KOPT-K1 (cell line): Measurements from ENCODE around the gene GRM2.

ENCODE experiments used
- H3K27ac ChIP-seq: fragments of 200-600 bp; sonication (generic); 2 replicates; pipeline ENCODE4 v1.5.1; 2016; ENCODE audit warnings: antibody characterized with exemption, mild to moderate bottlenecking, low read depth, low read length; ENCODE audit not compliant: poor library complexity, severe bottlenecking
- H3K36me3 ChIP-seq: fragments of 200-600 bp; sonication (generic); 2 replicates; pipeline ENCODE4 v1.5.1; 2017; ENCODE audit warnings: antibody characterized with exemption, mild to moderate bottlenecking, low read length, moderate library complexity; ENCODE audit not compliant: insufficient read depth
- H3K9me3 ChIP-seq: fragments of 200-600 bp; sonication (generic); 2 replicates; pipeline ENCODE4 v1.5.1; 2017; ENCODE audit warnings: antibody characterized with exemption, low read length, mild to moderate bottlenecking; ENCODE audit not compliant: insufficient read depth, poor library complexity, severe bottlenecking

GRM2 gene

DNA sequence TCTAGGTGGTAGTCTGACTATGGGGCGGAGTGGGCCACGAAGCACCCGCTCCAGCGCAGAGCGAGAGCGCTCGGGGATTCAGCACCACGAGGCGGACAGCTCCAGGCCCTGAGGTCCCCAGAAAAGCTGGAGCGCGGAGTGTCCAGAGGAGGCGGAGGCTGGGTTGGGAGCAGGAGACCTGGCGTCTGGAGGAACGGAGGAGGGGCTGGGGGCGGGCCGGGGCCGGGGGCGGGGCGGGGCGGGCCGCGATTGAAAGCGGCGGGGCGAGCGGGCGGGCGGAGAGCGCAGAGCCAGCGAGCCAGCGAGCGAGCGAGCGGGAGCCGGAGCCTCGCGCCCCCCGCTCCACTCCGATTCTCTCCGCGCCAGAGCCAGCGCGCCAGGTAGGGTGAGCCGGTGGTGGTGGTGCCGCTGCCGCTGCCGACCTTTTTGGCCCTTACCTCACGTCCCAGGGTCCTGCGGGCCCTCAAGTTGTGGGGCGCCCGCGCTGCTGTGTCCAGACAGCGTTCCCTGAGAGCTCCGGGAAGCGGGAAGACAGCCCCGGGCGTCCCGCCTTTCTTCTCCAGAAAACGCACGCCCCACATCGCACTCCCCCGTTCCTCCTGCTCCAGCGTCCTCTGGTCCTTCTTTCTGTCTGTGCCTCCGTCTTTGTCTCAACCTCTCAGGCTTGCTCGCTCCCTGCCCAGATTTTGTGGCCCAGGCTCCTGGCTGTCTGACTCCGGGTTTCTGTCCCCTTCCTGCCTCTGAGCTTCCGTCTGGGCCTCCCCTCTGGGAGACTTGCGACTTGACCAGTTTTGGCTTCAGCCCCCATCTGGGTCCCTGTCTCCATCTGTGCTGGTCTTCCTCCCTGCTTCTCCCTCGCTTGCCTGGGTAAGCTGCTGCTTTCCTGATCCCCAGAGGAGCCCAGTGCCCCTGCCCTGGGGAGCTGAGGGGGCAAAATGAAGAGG lies at the start of gene GRM2:
TSS of gene GRM2 (plus strand) at position 281 of the 944 bp plus-strand sequence. CDS start 1,916 bp downstream, outside the sequence.
- Histone ChIP-seq H3K27ac (no peak within 1 kb of the TSS), H3K36me3 (peaks cover 40% of the 10 kb centered on the region)

DNA sequence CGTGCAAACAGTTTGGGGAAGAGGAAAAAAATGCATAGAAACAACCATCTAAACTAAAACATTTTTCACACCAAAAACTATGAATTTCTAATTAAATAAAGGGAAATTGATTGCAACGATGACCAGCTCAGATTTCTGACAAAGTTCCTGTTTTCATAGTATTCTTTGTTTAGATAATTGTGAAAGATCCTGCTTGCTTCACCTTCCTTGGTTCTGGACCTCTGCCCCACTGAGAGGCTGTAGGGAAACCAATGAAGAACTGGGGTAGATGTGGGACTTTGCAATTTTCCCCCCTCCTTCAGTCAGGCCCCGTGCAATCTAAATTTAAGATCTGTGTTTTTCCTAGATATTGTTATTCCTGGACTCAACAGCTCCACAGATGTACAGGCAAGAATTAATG lies 49.6 kb upstream of the GRM2 start:
- Histone ChIP-seq H3K36me3 (peaks cover 68% of the 10 kb centered on the region), H3K27ac (no peak overlapping the region), H3K9me3 (no peaks in the 10 kb centered on the region)

More for the DNA sequence above, at the start of gene GRM2:
- H3K9me3 ChIP-seq: no peaks in the 10 kb centered on the region

DNA sequence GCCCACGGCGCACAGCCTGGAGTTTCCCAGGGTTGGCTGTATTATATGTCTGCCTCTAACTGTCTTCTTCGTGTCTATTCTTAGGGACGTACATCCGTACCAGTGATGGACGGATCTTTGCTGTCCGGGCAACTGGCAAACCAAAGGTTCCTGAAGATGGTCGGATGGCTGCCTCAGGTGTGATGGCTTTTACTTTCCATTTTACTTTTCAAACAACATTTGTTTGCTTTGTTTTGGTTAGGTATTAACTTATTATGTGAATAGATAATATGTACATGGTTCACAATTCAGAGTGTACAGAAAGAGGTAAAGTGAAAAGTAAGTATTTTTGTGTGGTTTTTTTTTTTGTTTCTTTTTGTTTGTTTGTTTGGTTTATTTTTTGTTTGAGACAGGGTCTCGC lies 46.9 kb upstream of the GRM2 start:
- peaks cover 86% of the 10 kb centered on the region for H3K36me3 ChIP-seq
- no peaks in the 10 kb centered on the region for H3K9me3 ChIP-seq
- no peak overlapping the region for H3K27ac ChIP-seq

DNA sequence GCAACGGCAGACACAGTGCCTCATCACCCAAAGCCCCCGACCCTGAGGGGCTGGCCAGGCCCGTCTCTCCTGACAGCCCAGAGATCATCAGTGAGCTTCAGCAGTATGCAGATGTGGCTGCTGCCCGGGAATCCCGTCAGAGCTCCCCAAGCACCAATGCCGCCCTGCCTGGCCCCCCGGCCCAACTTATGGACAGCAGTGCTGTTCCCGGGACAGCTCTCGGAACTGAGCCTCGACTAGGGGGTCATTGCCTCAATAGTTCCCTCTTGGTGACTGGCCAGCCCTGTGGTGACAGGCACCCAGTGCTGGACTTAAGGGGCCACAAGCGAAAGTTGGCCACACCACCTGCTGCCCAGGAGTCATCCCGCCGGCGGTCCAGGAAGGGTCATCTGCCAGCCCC lies 44.4 kb upstream of the GRM2 start:
- Histone ChIP-seq H3K36me3 (peaks cover 66% of the 10 kb centered on the region), H3K9me3 (no peaks in the 10 kb centered on the region), H3K27ac (no peak overlapping the region)

DNA sequence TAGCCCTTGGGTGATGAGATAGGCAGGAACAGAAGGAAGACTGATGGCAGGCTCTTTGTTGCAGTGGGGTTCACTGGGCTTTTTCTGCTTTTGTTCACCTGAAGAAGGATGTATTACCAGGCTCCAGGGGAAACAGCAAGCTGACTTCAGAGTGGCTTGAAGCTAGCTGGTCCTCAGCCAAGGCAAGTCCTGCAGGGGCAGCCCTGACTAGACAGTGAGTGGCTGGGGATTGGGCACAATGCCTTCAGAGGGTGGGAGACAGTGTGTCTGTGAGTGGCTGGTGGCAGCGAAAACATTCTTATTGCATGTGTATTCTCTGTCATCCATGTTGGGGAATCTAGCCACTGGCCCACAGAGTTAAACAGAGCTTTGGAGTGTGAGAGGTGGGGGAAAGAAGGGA lies 38.1 kb upstream of the GRM2 start:
- Histone ChIP-seq H3K36me3 (peaks cover 6% of the 10 kb centered on the region; the same call in 1 of the 2 replicates), H3K9me3 (no peaks in the 10 kb centered on the region), H3K27ac (no peak overlapping the region)

DNA sequence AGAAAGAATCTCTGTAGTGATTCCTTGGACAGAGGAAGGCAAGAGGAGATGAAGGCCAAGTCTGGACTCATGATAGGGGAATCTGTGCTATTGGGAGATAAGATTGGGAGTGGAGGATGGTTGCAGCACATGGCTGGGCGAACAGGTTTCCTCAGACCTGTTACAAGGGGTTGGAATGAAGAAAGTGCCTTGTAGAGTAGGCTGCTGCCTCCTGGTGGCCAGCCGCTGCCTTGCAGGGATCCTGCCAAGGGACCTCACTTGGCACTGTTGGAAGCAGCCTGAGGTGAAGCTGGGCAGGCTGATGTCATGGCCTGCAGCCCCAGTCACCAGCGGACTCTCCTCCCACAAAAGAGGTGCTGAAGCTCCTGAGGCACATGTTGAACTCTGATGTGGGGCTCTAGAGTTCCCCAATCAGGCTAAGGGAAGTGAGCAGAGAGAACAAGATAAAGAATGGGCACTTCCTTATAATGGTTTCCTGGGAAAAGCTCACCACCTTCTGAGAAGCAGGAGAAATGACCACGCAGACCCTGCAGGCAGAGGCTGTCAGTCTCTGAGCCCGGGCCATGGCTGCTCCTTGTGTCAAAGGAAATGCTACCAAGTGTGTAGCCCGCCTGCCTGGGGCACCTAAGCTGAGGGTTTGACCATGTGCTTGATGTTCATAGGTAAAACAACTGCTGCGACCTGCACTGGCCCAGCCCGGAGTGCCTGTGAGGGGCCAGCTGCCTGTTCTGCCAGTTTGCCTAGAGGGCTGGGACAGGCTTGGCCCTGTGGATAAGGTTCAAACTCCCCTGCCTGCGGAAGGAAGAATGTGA lies 37.4 kb upstream of the GRM2 start:
- Histone ChIP-seq H3K9me3 (no peaks in the 10 kb centered on the region), H3K36me3 (peaks cover 4% of the 10 kb centered on the region; the same call in 1 of the 2 replicates), H3K27ac (no peak overlapping the region)

DNA sequence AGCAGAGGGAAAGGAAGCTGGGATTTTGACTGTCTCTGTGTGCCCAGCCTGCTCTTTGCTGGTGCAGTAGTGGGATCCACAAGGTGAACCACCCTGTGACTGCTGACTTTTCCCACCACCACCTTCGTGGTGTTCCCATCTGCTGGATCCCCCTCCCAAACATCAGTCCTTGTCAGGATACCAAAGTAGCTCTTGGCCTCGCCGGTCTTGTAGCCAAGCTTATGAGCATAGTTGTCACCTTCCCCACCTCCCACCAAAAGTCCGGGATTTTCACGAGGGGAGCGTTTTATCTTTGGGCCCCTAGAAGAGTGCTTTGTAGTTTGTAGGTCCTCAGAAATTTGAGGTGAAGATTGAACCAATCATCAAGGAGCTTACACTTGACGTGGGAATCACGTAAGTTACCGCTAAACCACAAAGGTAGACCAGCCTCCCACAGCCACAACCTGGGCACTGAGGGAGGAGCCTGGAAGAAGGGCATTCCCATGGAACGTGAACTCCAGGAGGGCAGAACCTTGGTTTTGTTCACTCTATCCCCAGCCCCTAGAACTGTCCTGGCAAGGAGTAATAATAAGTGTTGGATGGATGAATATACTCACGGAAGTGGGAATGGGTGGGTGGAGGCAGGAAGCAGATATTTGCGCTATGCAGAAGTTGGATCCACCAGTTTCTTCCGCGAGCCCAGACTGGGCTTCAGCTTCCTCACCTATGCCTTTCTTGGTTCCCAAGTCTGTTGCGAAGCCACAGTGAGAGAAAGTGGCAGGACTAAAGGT lies 36.6 kb upstream of the GRM2 start:
- H3K27ac ChIP-seq: peak overlapping the region; percentile 94
- H3K9me3 ChIP-seq: no peaks in the 10 kb centered on the region
- peaks cover 12% of the 10 kb centered on the region; the same call in 1 of the 2 replicates for H3K36me3 ChIP-seq

DNA sequence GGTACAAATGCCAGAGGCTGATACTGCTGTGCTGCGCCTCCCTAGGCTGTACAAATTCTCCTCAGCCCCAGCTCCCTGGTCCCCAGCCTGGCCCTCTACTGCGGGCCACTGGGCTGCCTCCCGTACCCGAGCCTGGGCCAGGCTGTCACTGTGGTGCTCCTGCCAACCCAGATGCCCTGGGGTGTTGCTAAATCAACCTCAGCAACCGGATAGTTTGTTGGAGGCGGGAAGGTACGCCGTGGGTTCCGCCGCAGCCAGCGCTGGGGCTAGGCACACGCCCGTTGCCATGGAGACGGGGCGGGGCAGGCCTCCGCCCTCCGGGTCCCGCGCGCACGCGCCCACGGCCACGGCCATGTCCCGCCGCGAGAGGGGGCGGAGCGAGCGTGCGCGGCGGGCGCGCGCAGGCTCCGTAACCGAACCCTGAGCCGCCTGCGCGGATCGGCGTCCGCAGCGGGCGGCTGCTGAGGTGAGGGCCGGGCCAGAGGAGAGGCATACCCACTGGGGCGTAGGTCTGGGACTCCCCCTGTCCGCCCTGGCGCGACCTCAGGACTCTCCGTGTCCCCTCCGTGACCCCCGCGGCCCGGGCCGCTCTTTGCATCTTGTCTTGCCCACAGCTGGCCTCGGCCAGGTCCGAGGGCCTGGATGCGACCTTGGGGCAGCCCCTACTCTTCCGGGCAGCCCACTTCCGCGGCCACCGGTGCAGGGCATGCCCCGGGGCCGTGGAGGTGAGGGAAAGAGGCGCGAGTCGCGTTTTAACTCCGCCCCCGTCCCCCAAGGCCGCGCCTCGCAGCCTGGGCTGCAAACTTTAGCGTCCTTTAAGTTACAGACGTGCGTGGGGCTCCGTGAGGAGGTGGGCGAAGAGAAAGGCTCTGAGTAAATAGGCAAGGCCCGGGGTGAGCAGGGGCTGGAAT lies 35.8 kb upstream of the GRM2 start, which contains the start of gene TEX264:
TSS of gene TEX264 (plus strand) at position 430 of the 911 bp plus-strand sequence. CDS start 3,053 bp downstream, outside the sequence.
- peaks cover 21% of the 10 kb centered on the region; the same call in 1 of the 2 replicates for H3K36me3 ChIP-seq
- H3K27ac ChIP-seq: peak within 1 kb of the TSS; percentile 94
- no peaks in the 10 kb centered on the region for H3K9me3 ChIP-seq

DNA sequence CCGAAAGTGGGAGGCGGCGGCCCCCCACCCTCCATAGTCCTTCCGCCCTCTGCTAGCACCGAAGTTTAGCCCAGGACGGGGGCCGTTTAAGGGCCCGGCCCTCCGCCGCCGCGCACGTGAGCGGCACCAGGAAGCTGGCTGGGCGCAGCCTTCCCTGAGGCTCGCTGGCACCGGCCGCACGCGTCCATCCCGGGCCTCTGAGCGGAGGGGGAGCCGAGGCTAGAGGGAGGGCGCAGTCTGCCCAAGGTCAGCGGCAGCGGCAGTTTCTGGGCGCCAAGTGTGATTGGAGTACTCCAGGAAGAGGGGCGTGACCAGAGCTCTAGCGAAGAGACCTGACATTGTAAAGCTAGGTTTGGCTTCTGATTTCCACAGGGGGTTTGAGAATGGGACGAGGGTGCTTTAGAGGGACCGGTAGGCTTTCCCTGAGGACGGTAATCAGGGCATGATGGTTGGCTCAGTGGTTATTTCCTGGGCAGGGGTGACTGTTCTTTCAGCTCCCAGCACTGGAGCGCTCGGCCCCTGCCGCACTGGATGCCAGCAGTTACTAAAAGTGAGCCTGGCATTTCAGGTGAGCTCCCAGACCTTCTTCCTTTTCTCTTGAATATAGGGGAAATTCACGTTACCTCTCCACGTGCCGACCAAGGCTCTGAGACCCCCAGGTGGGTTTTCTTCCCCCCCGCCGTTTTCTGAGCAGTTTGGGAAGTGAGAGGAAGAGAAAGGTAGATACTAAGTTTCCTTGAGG lies 35.0 kb upstream of the GRM2 start:
- Histone ChIP-seq H3K36me3 (peaks cover 29% of the 10 kb centered on the region; the same call in 1 of the 2 replicates), H3K27ac (peak overlapping the region; percentile 94), H3K9me3 (no peaks in the 10 kb centered on the region)

DNA sequence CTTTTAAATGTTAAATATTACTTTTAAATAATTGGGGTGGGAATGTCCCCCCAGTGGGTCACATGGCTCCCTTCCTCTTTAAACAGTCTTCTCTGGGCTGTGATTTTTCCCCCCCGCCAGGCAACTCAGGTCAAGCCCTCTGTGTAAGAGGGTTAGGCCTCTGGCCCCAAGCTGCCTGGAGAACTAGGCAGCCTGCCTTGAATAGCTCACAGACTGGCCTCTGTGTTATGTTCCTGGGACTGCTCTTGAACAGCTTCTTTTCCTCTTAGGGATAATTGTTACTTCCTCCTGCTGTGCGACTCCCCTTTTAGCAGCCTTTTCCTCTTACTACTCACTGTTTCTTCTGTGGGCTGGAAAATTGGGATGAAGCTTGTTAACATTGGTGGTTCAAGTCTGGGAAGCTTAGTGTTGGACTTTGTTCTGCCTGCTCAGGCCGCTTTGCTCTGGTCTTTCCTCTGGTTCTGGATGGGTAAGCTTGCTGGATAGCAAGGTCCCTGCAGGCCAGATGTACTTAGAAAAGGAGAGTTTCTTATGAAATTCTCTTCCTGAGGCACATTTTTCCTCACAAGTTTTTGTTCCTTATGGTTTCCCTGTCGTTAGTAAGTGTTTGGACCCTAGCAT lies 33.6 kb upstream of the GRM2 start:
- Histone ChIP-seq H3K27ac (no peak overlapping the region), H3K9me3 (no peaks in the 10 kb centered on the region), H3K36me3 (peaks cover 42% of the 10 kb centered on the region; the same call in 1 of the 2 replicates)

DNA sequence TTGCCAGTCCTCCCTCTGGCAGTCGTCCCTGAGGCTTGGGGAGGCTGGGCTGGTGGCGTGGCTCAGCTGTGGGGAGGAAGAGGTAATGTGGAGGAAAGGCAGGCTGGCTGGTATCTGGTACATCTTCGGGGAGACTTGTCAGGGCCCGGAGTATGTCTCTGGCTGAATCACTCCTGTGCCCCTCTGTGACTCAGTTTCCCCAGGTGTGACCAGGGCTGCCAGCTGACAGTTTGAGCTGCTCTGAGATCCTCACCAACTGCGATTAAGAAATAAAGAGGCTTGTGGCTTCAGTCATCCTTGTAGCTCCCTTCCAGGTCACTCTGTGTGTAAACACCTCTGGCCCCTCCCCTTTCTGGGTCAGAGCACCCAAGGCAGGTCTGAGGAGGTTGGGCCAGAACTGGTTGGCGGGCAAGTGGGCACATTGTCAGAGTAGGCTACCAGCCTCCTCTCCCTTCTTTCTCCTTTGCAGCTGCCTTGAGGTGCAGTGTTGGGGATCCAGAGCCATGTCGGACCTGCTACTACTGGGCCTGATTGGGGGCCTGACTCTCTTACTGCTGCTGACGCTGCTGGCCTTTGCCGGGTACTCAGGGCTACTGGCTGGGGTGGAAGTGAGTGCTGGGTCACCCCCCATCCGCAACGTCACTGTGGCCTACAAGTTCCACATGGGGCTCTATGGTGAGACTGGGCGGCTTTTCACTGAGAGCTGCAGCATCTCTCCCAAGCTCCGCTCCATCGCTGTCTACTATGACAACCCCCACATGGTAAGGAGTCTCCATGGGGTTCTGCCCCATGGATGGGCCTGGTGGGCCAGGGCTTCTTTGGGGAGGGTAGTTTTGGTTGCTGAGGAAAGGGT lies 32.8 kb upstream of the GRM2 start:
- peaks cover 49% of the 10 kb centered on the region; the same call in 1 of the 2 replicates for H3K36me3 ChIP-seq

DNA sequence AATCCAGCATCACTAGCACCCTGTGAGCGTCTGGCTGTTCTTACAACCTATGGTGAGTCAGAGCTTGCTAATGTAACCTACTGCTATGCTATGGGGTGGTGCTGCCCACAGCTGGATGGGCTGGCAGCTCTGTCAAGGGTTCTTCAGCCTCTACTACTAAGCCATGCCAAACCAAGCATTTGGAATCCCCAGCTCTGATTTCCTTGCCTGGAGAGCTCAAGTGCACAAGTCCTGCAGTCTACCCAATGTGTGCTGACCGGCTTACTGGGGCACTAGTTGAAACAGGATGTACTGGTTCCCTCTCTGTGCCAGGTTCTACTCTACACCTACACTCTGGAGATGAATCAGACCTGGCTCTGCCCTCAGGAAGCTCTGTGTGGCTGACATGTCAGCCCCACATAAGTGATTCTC lies 31.7 kb upstream of the GRM2 start:
- Histone ChIP-seq H3K9me3 (no peaks in the 10 kb centered on the region), H3K27ac (no peak overlapping the region), H3K36me3 (peaks cover 58% of the 10 kb centered on the region)

More for the DNA sequence above, 32.8 kb upstream of the GRM2 start:
- Histone ChIP-seq H3K27ac (no peak overlapping the region), H3K9me3 (no peaks in the 10 kb centered on the region)
